DMS114 treated with DMSO at 0.1 percent for 48 hours (cell line): ENCODE measurements around the gene PRKCA.

Source experiments
- DNase-seq: peaks from one replicate; lab custom pipeline; 2025; ENCODE audit not compliant: unreplicated experiment; lab: John Stamatoyannopoulos, UW

PRKCA gene

DNA sequence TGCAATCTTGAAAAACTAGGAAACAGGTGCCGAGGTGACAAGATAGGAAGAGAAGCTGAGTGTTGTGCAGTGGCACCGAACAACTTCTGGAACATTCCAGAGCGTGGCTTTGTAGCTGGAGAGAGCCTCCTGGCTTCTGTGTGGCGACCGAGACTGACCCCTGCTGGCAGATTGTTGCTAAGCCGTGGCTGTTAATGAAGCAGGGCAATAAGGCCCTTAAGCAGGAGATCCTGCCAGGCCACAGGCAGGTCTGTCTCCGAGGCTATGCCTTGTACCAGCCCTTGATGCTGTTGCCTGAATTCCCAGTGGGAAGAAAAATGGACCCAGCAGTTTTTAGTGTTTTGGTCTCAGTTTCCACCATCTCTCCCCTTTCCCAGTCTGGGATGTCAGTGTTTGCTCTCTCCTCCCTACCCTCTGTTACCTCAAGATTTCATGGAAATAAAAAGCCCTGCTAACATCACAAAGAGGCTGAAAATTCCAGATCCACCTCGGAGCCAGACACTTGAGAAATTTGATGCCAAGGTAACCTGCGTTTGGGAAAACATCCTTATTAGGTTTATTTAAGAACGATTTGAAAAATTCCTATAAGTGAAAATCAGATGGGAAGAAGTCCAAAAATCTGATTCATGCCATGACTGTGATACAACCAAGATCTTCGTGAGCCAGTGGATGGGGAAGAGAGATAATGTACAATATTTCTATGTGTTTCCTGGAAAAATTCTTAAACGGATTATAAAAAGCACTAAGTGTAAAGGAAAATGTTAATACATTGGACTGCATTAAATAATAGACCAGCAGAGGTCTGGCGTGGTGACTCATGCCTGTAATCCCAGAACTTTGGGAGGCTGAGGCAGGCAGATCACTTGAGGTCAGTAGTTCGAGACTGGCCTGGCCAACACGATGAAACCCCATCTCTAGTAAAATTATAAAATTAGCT is 265.1 kb downstream of the PRKCA start:
- no peak for DNase-seq

DNA sequence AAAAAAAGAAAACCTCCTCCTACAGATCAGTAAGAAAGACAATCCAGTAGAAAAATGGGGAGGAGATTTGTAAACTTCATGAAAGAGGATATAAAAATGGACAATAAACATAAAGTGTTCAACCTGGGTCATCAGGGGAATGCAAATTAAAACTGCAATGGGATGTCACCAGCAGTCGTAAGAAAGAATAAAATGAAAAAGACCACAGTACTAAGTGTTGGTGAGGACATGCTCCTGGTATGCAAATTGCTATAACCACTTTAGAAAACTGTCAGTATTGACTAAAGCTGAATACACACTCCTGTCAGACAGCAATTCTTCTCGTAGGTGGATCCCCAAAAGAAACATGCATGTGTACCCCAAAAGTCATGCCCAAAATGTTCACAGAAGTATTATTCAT is 267.2 kb downstream of the PRKCA start:
- no peak for DNase-seq

GRCh38 chr17:66570447-66571195 is 268.2 kb downstream of the PRKCA start:
- DNase-seq: no peak

DNA sequence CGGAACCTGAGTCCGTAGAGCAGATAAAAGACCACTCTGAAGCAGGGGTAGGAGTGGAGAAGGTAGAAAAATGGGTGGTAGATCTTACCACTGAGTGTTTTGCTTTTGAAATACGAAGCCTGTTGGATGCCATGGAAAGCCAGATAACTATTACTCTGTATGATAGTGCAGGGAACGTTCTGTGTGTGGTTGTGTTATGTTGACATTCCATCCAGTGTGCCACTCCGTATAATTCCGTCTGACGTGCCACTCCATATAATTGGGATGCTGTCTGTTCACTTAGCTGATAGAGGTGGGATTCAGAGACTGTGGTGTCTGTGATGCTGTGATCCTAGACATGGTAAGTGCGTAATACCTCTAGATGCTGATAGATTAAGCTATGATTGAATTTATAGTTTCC is 269.3 kb downstream of the PRKCA start:
- DNase-seq: no peak

DNA sequence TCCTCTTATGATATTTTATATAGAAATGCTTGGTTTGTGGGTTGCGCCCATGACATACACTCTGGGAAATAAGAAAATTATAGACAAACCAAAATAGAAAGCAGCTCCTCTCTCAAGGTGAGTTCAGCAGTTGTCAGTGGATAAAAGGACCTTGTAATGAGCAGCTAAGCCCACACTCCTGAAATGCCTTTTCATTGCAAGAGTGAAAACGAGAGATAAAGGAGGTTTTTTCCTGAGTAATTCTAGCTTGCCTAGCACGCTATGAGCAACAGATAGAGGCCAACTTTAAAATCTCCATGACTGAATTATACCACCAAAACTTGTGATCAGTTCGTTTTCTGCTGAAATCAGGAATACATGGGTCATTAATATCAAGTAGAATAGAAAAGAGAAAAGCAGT is 270.7 kb downstream of the PRKCA start:
- DNase-seq: no peak

DNA sequence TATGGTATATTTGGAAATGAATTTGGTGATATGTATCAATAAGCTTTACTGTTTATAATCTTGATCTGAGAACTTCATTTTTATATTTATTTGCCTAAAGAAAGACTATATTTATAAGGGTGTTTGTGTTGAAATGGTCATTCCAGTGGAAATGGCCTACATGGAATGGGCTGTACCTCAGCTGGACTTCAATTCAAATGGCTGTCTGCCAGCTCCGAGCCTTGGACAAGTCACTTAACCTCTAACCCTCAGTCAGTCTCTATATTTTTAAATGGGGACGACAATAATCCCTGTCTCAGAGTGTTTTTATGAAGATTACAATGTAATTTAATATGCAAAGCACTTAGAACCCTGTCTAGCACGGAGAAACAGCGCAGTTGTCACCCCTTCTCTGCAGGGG is 271.7 kb downstream of the PRKCA start:
- no peak for DNase-seq

DNA sequence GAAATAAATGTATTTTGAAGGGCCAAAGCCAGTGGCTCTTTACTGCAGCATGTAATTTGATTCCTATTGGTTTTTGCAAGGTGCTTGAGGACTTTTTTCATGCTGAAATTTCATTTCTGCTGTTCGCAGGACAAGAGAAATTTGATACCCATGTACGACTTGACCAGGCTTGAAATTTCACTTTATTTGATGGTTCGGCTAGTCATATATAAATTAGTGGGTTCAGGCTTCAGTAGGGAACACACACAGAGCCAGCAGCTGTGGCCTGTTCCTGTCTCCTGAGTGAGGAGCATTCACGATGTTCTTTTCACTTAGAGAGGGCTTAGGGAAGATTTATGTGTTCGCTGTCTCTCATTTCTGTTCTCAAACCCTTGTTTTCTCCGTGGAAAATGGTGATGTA is 274.1 kb downstream of the PRKCA start:
- no peak for DNase-seq

DNA sequence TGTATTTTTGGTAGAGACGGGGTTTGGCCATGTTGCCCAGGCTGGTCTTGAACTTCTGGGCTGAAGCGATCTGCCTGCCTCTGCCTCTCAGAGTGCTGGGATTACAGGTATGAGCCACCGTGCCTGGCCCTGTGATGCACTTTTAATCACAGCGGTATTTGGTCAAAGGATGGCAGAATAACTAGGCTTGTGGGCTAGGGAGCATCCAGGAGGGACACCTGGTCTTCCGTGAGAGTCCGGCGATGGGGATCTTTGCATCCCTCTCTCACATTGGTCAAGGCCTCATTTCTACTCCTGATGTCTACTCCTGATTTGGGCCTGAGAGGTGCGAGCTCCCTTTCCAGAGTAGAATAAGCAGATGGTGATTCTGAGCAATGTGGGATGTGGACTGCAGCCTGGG is 274.6 kb downstream of the PRKCA start:
- DNase-seq: no peak

DNA sequence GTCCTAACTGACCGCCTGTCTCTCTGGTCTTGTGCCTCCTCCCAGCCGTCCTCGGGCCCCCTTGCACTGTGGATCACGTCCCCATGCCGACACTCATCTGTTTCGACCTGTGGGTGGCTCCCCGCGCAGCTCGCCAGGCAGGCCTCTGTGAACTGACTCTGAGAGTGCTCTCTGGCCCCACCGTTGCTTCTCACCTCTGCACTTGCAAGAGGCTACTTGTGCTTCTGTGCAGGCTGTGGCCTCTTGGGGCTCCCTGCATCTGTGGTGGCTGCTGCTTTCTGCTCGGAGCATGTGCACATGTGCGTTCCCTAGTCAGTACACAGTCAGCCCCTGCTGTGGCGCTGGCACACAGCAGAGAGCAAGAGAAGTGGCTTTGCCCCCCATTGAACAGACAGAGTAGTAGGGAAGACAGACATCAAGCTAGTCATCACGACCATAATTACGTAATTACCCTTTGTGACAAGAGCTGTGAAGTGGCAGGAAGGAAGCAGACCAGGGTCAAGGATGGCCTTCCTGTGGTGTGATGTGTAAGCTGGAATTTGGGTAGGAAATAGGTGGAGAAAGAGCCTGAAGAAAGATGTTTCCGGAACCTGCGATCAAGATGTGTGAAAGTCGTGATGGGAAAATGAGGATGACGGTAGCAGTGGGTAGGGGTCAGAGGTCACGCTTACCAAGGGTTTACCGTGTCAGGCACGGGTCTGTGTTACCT is 276.5 kb downstream of the PRKCA start:
- no peak for DNase-seq

DNA sequence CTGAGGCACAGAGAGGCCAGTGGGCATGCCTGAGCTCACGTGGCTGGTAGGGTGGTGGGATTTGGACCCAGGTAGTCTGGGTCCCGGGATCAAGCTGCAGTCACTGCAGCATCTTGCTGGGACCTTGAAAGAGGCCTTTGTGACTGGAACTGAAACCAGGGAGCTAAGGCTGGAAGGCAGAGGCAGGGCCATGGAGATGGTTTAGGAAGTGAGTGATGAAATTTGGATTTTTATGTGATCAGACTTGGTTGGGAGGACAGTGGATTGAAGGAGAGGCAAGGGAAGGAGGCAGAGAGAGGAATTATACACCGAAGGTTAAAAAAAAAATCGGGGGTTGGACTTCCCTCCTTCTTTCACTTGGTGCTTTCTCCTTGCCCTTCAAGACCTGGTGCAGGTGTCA is 277.1 kb downstream of the PRKCA start:
- no peak for DNase-seq

DNA sequence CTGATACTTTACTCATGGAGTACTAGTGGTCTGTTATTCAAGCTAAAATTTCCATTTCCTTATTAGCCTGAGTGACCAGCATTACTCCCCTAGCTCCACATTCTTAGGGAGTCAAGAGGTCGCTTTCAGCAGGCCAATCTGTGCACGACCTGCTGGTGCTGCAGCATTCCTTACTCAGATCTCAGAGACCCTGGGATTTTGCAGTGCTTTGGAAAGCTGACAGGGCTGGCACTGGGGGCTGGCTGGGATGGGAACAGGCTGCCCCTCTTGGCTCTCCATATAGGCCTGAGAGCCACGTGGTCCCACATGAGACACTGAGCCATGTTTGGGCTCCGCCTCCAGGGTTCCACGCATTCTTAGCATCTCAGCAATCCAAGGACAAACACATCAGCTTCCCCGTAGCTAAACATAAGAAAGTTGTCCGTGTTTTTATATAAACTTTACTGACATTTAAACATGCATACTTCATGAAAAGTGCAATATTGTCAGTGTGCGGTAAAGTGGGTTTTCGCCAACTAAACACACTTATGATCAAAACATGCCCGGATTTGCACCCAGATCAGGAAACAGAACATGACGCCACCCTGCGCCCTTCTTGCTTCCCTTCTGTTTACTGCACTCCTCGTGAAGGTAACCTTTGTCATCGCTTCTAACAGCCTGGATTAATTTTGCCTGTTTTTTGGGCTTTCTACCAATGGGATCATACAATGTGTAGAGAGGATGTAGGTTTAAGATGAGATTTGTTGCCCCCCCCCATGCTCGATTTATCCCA is 278.0 kb downstream of the PRKCA start:
- peak; percentile 2 for DNase-seq

- no peak for DNase-seq
Measured at GRCh38 chr17:66580956-66581391, 278.6 kb downstream of the PRKCA start.

GRCh38 chr17:66582373-66583111 is 280.1 kb downstream of the PRKCA start:
- DNase-seq: no peak

GRCh38 chr17:66583112-66583748 is 280.8 kb downstream of the PRKCA start:
- DNase-seq: no peak

GRCh38 chr17:66584927-66585326 is 282.5 kb downstream of the PRKCA start:
- no peak for DNase-seq

DNA sequence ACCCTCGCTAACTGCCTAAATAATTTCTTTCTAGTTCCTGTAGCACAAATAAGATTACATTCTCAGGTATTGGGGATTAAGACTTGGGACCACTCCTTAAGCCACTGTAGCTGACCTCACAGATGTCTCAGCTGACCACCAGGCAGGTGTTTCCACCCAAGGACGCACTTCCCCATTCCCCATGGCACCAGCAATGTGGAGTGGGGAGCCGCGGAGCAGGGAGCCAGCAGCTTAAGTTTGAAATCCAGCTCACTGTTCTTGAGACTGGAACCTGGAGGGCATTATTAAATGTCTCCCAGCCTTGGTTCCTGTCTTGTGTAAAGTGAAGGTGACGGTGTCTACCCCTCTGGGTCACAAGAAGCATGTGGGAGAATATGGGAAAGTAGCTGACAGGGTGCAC is 283.1 kb downstream of the PRKCA start:
- DNase-seq: no peak

GRCh38 chr17:66589892-66590291 is 287.5 kb downstream of the PRKCA start:
- DNase-seq: no peak

GRCh38 chr17:66593116-66593515 is 290.7 kb downstream of the PRKCA start:
- DNase-seq: no peak

DNA sequence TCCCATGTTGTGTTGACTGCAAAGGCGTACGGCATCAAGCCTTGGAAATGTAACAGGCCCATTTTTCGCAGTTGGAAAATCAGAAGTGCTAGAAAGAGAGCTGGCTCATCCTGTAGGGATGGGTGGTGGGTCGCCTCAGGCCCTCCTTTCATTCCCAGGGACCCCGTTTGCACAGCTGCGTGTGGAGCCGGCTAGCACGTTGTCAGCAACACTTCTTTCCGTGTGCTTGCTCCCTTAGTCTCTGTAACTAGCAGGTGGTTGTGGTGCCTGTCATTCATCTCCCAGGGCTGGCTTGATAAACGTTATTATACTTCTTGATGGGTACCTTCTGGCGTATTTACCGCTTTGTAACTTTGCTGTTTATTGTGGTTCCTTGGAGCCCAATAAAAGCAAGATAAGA is 293.5 kb downstream of the PRKCA start:
- DNase-seq: no peak
